ENCODE measurements around the gene HAUS7. TPM values are rescaled to one million over a fixed set of nuclear protein-coding genes. Genes with fewer than 3 reads are reported as not detected.

HAUS7 gene
- total RNA-seq, 1 experiment from 2014 or later, result 28.9 TPM

- no peak overlapping the region for H2AFZ ChIP-seq (ENCODE audit: low read depth, low read length, poor library complexity, severe bottlenecking)
- no peaks in the 10 kb centered on the region for H3K36me3 ChIP-seq (ENCODE audit: control insufficient read depth in 1 of 2, insufficient read depth in 2 of 2, low read length in 2 of 2)
- no peak overlapping the region for H3K27ac ChIP-seq (ENCODE audit: low read depth, low read length)
- ATAC-seq, result no peak
- ChIA-PET POLR2A (no interaction called here), RAD21 (ENCODE audit: low non-redundant PET in 1 of 2, low total read pairs in 2 of 2, uncharacterized antibody in 2 of 2, unreplicated experiment in 2 of 2) (no interaction called here), CTCF (interaction anchor here (1.0 kb wide), 1 partner anchor 251 kb away, joined by 3 read pairs; no protein-coding TSS in a partner anchor)
- H3K27me3 ChIP-seq (ENCODE audit: insufficient read depth, low read length), result no peaks in the 10 kb centered on the region
- no peaks in the 10 kb centered on the region for H3K9me3 ChIP-seq (ENCODE audit: control insufficient read depth in 1 of 2, insufficient read depth in 1 of 2, low read depth in 1 of 2, low read length in 2 of 2)
- H4K20me1 ChIP-seq (ENCODE audit: insufficient read depth), result no peaks in the 10 kb centered on the region
- DNase-seq (ENCODE audit: low read depth, low spot score), result no peak
- no peak overlapping the region for H3K4me3 ChIP-seq (replicated peaks in 1 of 2; ENCODE audit: low read depth in 1 of 2, low read length in 2 of 2)
- no peak overlapping the region for H3K9ac ChIP-seq (ENCODE audit: low read length)
- H3K9me2 ChIP-seq (ENCODE audit: insufficient read depth), result no peaks in the 10 kb centered on the region
- H3K79me2 ChIP-seq (ENCODE audit: insufficient read depth, low read length), result no peaks in the 10 kb centered on the region
- intact Hi-C loops (cut with micrococcal nuclease), result no loop called here
- no TSS peak for BruUV-seq (replicated peaks)
- TF ChIP-seq CEBPB (IDR thresholded peaks at IDR 0.05; ENCODE audit: low read depth), result no peak
- no peak for TF ChIP-seq JUND (IDR thresholded peaks at IDR 0.05)
- TF ChIP-seq SP1 (IDR thresholded peaks at IDR 0.05; ENCODE audit: low read depth), result no peak
- TF ChIP-seq SIN3A (IDR thresholded peaks at IDR 0.05; ENCODE audit: low read depth), result no peak
- no peak for TF ChIP-seq ZBTB33 (IDR thresholded peaks at IDR 0.05; ENCODE audit: extremely low read depth, insufficient replicate concordance, low read length)
- TF ChIP-seq EZH2 (IDR thresholded peaks at IDR 0.05), result no peak
- no peak for TF ChIP-seq TCF7L2 (IDR thresholded peaks at IDR 0.05; ENCODE audit: borderline replicate concordance, extremely low read depth, insufficient read depth, insufficient read length)
- no peak for TF ChIP-seq EZH2phosphoT487 (IDR thresholded peaks at IDR 0.05; ENCODE audit: borderline replicate concordance)
- H3K4me1 ChIP-seq (ENCODE audit: control insufficient read depth in 1 of 2, insufficient read depth in 2 of 2, low read length in 2 of 2), result no peaks in the 10 kb centered on the region
- no peak overlapping the region for H3K4me2 ChIP-seq (ENCODE audit: low read length)
Observed at GRCh38 chrX:153417637-153418036, 52.7 kb downstream of the HAUS7 start.

Data from HCT116 (cell line).